ENCODE measurements around the gene TMPRSS9.
"Not testable (repeated sequence)": the region's sequence is repeated elsewhere in the genome, so short reads cannot be mapped to it uniquely, and the experiment has no call there.

TMPRSS9 gene

DNA sequence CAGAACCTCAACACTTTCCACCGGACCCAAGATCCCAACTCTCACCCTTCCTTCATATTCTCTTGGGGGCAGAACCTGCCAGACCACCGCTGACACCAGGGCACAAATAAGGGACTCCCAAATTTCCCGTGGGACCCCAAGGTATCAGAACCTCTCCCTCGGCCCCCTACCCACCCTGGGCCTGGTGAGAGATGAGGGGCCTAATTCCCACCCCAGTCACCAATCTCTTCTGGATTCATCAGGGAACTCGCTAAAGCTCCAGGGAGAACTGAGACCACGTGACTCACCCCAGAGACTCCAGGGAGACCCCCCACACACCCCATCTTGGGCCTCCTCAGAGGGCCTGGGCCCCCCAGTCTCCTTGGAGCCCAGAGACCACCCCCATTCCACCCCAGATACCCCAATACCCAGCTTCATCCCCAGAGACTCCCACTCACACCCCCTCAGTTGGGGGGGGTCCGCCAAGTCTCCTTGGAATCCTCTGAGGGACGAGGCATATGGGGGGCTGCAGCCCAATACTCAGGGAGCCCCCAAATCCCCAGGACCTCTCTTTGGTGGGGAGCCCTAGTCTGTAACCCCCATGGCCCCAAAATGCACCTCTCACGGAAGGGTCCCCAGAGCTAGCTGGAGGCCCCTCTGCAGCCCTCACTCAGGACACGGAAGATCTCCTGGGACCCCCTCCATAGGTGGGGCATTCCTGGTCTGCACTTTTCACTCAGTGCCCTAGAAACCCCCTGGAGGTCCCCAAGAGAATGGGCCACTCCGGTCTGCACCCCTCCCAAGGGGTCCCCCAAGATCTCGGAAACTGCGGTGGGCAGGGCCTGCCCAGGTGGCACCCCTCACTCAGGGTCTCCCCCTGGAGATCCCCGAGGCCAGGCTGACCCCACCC, 95.1 kb downstream of the TMPRSS9 start:
- no peak for DNase-seq (ENCODE audit: extremely low read depth, low read depth)
- peak overlapping the region; percentile 98 for H3K4me3 ChIP-seq (replicated peaks; ENCODE audit: low read depth, low read length)
- TF ChIP-seq, protein P1, sequence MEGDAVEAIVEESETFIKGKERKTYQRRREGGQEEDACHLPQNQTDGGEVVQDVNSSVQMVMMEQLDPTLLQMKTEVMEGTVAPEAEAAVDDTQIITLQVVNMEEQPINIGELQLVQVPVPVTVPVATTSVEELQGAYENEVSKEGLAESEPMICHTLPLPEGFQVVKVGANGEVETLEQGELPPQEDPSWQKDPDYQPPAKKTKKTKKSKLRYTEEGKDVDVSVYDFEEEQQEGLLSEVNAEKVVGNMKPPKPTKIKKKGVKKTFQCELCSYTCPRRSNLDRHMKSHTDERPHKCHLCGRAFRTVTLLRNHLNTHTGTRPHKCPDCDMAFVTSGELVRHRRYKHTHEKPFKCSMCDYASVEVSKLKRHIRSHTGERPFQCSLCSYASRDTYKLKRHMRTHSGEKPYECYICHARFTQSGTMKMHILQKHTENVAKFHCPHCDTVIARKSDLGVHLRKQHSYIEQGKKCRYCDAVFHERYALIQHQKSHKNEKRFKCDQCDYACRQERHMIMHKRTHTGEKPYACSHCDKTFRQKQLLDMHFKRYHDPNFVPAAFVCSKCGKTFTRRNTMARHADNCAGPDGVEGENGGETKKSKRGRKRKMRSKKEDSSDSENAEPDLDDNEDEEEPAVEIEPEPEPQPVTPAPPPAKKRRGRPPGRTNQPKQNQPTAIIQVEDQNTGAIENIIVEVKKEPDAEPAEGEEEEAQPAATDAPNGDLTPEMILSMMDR (IDR thresholded peaks at IDR 0.05; ENCODE audit: low read depth, low read length, missing control alignments) = no peak

DNA sequence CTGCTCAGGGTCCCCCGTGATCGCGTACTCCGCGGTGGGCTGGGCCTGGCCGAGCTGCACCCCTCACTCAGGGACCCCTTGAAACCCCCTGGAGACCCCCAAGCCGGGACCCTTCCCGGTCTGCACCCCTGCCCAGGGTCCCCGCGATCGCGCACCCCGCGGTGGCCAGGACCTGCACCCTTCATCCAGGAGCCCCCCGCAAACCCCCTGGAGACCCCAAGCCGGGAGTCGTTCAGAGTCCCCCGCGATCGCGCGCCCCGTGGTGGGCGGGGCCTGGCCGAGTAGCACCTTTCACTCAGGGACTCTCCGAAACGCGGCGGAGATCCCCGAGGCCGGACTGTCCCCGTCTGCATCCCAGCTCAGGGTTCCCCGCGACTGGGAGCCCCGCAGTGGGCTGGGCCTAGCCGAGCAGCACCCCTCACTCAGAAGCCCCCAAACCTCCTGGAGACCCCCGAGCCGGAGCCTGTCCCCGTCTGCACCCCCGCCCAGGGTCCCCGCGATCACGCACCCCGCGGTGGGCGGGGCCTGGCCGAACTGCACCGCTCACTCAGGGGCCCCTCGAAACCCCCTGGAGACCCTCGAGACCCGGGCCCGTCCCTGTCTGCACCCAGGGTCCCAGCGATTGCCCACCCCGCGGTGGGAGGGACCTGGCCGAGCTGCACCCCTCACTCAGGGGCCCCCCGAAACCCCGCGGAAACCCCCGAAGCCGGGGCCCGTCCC, 95.9 kb downstream of the TMPRSS9 start:
- DNase-seq (ENCODE audit: extremely low read depth, low read depth) = no peak
- TF ChIP-seq, protein P1 (IDR thresholded peaks at IDR 0.05; ENCODE audit: low read depth, low read length, missing control alignments) = no peak
- H3K4me3 ChIP-seq (replicated peaks; ENCODE audit: low read depth, low read length) = peak overlapping the region; percentile 98

DNA sequence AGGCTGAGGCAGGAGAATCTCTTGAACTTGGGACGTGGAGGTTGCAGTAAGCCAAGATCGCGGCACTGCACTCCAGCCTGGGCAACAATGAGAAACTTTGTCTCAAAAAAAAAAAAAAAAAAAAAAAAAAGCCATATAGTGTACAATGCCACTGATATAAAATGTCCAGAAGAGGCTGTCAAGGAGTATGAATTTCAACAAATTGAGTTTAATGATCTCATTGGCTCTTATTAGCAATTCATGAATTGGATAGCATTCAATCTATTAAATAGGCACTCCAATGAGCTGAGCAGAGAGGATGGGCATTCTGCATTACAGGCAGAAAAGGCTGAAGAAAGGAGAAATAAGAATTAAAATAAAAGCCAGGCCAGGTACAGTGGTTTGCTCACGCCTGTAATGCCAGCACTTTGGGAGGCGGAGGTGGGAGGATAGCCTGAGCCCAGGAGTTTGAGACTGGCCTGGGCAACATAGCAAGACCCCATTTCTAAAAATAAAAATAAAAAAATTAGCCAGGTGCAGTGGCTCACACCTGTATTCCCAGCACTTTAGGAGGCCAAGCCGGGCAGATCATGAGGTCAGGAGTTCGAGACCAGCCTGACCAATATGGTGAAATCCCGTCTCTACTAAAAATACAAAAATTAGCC, 97.5 kb downstream of the TMPRSS9 start:
- DNase-seq (ENCODE audit: extremely low read depth, low read depth) = no peak
- TF ChIP-seq, protein P1 (IDR thresholded peaks at IDR 0.05; ENCODE audit: low read depth, low read length, missing control alignments) = no peak
- H3K4me3 ChIP-seq (replicated peaks; ENCODE audit: low read depth, low read length) = peak overlapping the region; percentile 38

DNA sequence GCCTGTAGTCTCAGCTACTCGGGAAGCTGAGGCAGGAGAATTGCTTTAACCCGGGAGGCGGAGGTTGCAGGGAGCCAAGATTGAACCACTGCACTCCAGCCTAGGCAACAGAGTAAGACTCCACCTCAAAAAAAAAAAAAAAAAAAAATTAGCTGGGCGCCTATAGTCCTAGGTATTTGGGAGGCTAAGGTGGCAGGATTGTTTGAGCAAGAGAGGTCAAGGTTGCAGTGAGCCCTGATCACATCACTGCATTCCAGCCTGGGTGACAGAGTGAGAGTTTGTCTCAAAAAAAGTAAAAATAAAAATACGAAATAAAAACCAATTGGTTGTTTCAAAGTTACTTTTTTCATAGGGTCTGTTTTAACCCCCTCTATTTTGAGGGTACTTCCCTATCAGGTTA, 98.0 kb downstream of the TMPRSS9 start:
- no peak for DNase-seq (ENCODE audit: extremely low read depth, low read depth)
- no peak overlapping the region for H3K4me3 ChIP-seq (replicated peaks; ENCODE audit: low read depth, low read length)
- TF ChIP-seq, protein P1 (IDR thresholded peaks at IDR 0.05; ENCODE audit: low read depth, low read length, missing control alignments) = no peak

DNA sequence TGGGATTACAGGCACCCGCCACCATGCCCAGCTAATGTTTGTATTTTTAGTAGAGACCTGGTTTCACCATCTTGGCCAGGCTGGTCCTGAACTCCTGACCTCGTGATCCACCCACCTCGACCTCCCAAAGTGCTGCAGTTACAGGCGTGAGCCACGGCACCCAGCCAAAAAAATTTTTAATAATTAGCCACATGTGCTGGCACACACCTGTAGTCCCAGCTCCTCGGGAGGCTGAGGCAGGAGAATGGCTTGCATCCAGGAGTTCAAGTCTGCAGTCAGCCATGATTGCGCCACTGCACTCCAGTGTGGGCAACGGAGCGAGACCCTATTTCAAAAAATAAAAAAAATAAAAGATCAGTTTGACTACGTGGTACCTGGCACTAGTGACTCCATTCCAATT, 98.7 kb downstream of the TMPRSS9 start:
- not testable (repeated sequence) for DNase-seq (ENCODE audit: extremely low read depth, low read depth); H3K4me3 ChIP-seq (replicated peaks; ENCODE audit: low read depth, low read length)

DNA sequence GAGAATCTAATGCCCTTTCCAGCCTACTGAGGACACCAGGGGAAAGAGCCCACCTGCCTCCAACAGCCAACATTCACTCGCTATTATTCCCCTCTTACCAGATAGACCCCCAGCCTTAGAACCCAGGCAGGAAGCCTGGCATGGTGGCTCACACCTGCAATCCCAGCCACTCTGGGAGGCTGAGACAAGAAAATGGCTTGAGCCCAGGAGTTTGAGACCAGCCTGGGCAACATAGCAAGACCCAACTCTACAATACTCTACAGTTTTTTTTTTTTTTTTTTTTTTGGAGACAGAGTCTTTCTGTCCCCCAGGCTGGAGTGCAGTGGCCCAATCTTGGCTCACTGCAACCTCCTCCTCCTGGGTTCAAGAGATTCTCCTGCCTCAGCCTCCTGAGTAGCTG, 100.2 kb downstream of the TMPRSS9 start:
- no peak overlapping the region for H3K4me3 ChIP-seq (replicated peaks; ENCODE audit: low read depth, low read length)
- TF ChIP-seq, protein P1 (IDR thresholded peaks at IDR 0.05; ENCODE audit: low read depth, low read length, missing control alignments) = no peak
- DNase-seq (ENCODE audit: extremely low read depth, low read depth) = no peak
